Mucosa of descending colon (tissue), 3 donors: ENCODE measurements around the gene GRIN1. TPM values are rescaled to one million over a fixed set of nuclear protein-coding genes. Genes with fewer than 3 reads are reported as not detected.
A peak's percentile ranks its signal among the peaks of the same experiment; 100 is the strongest.

Source experiments
- ATAC-seq: fragments of 200-7000 bp; cut with Tn5 transposase; one replicate; pipeline ENCODE4 v1.9.1; 2020; ENCODE audit warnings: mild to moderate bottlenecking, moderate library complexity
- DNase-seq, 3 donors: peaks; one replicate each; pipeline ENCODE4 v3.0.0-alpha.2; 2020
- H3K36me3 ChIP-seq: fragments of 200-600 bp; one replicate; pipeline ENCODE4 v1.8.0; 2021; ENCODE audit warnings: low read depth, mild to moderate bottlenecking
- H3K4me1 ChIP-seq: fragments of 200-600 bp; one replicate; pipeline ENCODE4 v1.8.0; 2021; ENCODE audit warnings: low read depth, mild to moderate bottlenecking
- H3K4me3 ChIP-seq: fragments of 200-600 bp; one replicate; pipeline ENCODE4 v1.8.0; 2021; ENCODE audit warnings: mild to moderate bottlenecking
- H3K9me3 ChIP-seq: fragments of 200-600 bp; one replicate; pipeline ENCODE4 v1.8.0; 2021; ENCODE audit warnings: mild to moderate bottlenecking
- intact Hi-C, 2 donors: fragments of 100-400 bp; cut with DNase I in 1 of 2; cut with micrococcal nuclease in 1 of 2; formaldehyde crosslinking; loops; one replicate each; pipeline versions ENCODE4 v1.11.0 to v1.11.1; 2022; cut with DNase I, micrococcal nuclease
- total RNA-seq, 3 donors: library from RNA; stranded (reverse); fragmentation: NEBNext Ultra II Directional in 2 of 3; extraction: Animal tissue kit (Norgen Biotek cat#: 25700) in 2 of 3; gene quantifications; one replicate each; pipeline versions ENCODE4 v1.2.1 to v1.2.4, GENCODE V29; 2021 to 2023
- TF ChIP-seq, protein P1 (sequence below): fragments of 200-600 bp; IDR thresholded peaks from one replicate; pipeline ENCODE4 v1.8.0; 2022; ENCODE audit warnings: antibody characterized with exemption, mild to moderate bottlenecking
- donor health status: DM: no; HTN: no; CAD: no; lungs with moderate emphysema.
- donor health status: DM: no; HTN: no; CAD: no.
- donor health status: DM: no; HTN: yes; CAD: no.

GRIN1 gene
- total RNA-seq, 3 donors from 2014 or later, result 0.36 to 2.6 TPM; not detected in 1

GRCh38 chr9:137191245-137191644, 52.3 kb downstream of the GRIN1 start:
- DNase-seq (no peak), ATAC-seq (no peak)
- TF ChIP-seq, protein P1, sequence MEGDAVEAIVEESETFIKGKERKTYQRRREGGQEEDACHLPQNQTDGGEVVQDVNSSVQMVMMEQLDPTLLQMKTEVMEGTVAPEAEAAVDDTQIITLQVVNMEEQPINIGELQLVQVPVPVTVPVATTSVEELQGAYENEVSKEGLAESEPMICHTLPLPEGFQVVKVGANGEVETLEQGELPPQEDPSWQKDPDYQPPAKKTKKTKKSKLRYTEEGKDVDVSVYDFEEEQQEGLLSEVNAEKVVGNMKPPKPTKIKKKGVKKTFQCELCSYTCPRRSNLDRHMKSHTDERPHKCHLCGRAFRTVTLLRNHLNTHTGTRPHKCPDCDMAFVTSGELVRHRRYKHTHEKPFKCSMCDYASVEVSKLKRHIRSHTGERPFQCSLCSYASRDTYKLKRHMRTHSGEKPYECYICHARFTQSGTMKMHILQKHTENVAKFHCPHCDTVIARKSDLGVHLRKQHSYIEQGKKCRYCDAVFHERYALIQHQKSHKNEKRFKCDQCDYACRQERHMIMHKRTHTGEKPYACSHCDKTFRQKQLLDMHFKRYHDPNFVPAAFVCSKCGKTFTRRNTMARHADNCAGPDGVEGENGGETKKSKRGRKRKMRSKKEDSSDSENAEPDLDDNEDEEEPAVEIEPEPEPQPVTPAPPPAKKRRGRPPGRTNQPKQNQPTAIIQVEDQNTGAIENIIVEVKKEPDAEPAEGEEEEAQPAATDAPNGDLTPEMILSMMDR, result no peak
- Histone ChIP-seq H3K4me3 (no peak overlapping the region), H3K36me3 (no peaks in the 10 kb centered on the region), H3K9me3 (no peaks in the 10 kb centered on the region), H3K4me1 (peaks cover 62% of the 10 kb centered on the region)
- intact Hi-C loops, result no loop called here

GRCh38 chr9:137191691-137192447, 52.9 kb downstream of the GRIN1 start:
- TF ChIP-seq, protein P1, result no peak
- Histone ChIP-seq H3K36me3 (no peaks in the 10 kb centered on the region), H3K4me1 (peaks cover 63% of the 10 kb centered on the region), H3K9me3 (no peaks in the 10 kb centered on the region), H3K4me3 (no peak overlapping the region)
- intact Hi-C loops, result no loop called here
- ATAC-seq (no peak), DNase-seq (no peak)

DNA sequence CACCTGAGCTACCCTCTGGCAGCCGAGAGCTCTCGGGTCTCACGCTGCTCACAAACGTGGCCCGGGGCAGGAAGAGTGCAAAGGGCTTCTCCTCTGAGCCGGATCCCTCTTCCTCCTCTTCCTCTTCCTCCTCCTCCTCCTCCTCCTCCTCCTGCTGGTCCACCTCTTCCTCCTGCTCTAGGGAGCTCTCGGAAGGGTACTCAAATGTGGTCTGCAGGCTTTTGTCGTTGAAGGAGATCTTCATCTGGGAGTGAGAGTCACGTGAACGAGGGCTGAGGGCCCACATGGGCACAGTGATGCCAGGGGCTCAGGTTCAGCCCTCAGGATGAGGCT, 53.5 kb downstream of the GRIN1 start:
- Histone ChIP-seq H3K9me3 (no peaks in the 10 kb centered on the region), H3K36me3 (no peaks in the 10 kb centered on the region), H3K4me3 (no peak overlapping the region), H3K4me1 (peaks cover 60% of the 10 kb centered on the region)
- TF ChIP-seq, protein P1, result no peak
- DNase-seq (no peak), ATAC-seq (no peak)
- intact Hi-C loops, result no loop called here

- ATAC-seq, result no peak
- no peaks in the 10 kb centered on the region for H3K36me3 ChIP-seq
Observed at GRCh38 chr9:137192859-137193258, 53.9 kb downstream of the GRIN1 start.

GRCh38 chr9:137193771-137194170, 54.8 kb downstream of the GRIN1 start:
- intact Hi-C loops, result no loop called here
- peaks cover 64% of the 10 kb centered on the region for H3K4me1 ChIP-seq
- H3K4me3 ChIP-seq, result no peak overlapping the region

More at GRCh38 chr9:137192859-137193258, 53.9 kb downstream of the GRIN1 start:
- intact Hi-C loops, result no loop called here
- TF ChIP-seq, protein P1, result no peak
- H3K9me3 ChIP-seq, result no peaks in the 10 kb centered on the region
- peaks cover 60% of the 10 kb centered on the region for H3K4me1 ChIP-seq
- peak in 1 of 3 donors; percentile 33 for DNase-seq
- H3K4me3 ChIP-seq, result no peak overlapping the region

More at GRCh38 chr9:137193771-137194170, 54.8 kb downstream of the GRIN1 start:
- no peak for ATAC-seq
- no peak for DNase-seq
- Histone ChIP-seq H3K36me3 (no peaks in the 10 kb centered on the region), H3K9me3 (no peaks in the 10 kb centered on the region)
- TF ChIP-seq, protein P1, result no peak
